Activated T-cell treated with anti-CD3 and anti-CD28 coated beads, Interleukin-2, amount 50 U/mL, for 48 hours (primary cell): ENCODE measurements around the gene KTN1.

Source experiments
- DNase-seq, 2 experiments: peaks; one replicate each; pipeline ENCODE4 v3.0.0-alpha.2; 2020

Gene KTN1

GRCh38 chr14:55688566-55688965 lies 108.6 kb downstream of the KTN1 start:
- no peak for DNase-seq

DNA sequence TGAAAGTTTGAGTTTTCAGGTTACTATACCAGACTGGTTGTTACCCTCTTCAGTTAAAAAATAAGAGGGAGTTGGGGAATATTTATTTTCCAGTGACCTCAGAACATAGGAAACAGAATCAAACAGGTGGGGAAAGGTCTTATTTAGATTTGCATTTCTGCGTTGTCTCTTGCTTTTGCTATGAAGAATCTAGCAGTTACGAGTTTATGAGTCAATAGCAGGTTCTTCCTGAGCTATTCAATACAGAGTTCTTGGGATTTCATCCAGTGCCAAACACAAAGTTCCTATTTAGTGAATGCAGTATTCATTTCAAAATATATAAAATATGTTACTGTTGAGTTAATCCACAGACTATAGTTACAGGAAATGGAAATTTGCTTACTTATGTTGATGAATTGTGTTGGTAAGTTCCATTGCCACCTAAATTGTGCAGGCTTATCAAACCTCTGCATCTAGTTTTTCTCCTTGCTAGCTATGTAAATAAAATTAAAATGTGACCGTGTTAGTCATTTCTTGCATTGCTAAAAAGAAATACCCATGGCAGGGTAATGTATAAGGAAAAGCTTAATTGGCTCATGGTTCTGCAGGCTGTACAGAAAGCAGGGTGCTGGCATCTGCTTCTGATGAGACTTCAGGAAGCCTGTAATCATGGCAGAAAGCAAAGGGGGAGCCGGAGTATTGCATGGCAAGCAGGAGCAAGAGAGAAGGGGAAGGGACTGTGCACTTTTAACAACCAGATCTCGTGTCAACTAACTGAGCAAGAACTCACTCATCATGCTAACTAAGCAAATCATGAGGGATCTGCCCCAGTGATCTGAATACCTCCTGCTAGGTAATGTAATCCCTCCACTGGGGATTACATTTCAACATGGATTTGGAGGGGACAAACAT lies 110.2 kb downstream of the KTN1 start:
- no peak for DNase-seq

DNA sequence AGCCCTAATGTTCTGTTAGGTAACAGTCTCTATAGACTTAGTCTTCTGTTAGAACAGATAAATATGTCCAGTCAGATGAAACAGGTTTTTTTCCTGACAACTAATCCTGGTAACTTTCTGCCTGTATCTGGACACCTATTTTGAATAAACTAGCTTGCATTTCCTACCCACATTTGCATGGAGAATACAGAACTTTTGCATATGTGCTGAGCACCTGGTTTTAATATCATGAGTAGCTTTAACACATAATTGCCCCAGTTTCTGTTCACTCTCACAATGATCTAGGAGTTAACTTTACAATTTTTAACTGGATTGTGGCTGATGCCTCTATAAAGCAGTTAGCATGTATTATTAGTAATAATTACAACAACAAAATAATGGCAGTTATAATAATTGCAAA lies 111.7 kb downstream of the KTN1 start:
- no peak for DNase-seq

DNA sequence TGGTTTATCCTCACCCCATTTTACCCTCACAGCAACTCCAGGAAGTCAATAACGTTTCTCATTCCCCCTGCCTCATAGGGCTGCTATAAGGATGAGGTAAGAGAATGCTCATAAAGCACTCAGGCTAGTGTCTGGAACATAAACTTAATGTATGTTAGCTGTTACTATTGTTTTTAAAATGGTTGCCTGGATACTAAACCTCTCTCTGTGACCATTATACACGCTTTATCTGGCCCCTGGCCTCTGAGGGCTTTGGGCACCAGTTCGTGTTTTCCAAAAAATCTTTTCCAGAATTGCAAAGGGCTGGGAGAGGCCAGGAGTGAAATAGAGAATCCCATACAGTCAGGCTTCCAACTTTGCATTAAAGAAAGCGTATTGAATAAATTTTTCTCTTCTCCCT lies 113.9 kb downstream of the KTN1 start:
- no peak for DNase-seq

- DNase-seq = no peak
These were observed 117.4 kb downstream of the KTN1 start for GRCh38 chr14:55697414-55697861.

- no peak for DNase-seq
These were observed 118.0 kb downstream of the KTN1 start for GRCh38 chr14:55698051-55698450.

GRCh38 chr14:55699131-55700057 lies 119.4 kb downstream of the KTN1 start:
- no peak for DNase-seq

DNA sequence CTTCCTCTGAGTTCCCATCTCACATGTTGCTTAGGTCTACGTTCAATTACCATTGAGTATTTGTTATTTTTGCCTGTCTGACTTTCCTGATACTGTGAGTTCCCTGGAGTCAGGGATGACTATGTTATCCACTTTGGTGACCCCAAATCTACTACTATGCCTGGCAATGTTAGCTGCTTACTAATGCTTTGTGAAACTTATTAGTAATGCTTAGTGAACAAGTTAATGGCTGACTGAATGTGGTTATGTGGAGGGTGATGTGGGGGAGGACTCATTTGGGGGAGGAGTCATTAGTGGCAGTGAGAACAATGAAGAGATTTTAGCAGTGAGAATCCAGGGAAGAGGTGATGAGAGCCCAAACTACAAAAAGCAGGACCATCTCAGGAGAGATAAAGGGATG lies 121.6 kb downstream of the KTN1 start:
- DNase-seq = no peak

- DNase-seq = no peak
These were observed 122.5 kb downstream of the KTN1 start for GRCh38 chr14:55702511-55702910.

GRCh38 chr14:55704654-55705053 lies 124.6 kb downstream of the KTN1 start:
- DNase-seq = no peak

- DNase-seq = no peak
These were observed 125.8 kb downstream of the KTN1 start for GRCh38 chr14:55705651-55706364.

DNA sequence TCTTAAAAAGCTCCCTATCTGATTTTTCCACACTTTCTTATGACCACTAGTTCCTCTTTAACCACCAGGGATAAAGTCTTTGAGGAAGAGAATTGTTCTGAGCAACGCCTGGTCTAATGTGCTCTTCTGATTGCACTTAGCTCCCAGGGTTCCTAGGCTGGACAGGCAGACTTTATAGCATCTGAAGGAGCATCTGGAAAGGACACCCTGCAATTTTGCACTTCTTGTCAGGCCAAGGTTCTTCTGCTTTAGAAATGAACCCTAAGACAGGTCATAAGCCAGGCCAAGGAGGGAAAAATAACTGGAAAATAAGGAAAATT lies 126.3 kb downstream of the KTN1 start:
- no peak for DNase-seq

- DNase-seq = no peak
These were observed 126.9 kb downstream of the KTN1 start for GRCh38 chr14:55706893-55707292.

GRCh38 chr14:55707365-55707804 lies 127.4 kb downstream of the KTN1 start:
- no peak for DNase-seq

DNA sequence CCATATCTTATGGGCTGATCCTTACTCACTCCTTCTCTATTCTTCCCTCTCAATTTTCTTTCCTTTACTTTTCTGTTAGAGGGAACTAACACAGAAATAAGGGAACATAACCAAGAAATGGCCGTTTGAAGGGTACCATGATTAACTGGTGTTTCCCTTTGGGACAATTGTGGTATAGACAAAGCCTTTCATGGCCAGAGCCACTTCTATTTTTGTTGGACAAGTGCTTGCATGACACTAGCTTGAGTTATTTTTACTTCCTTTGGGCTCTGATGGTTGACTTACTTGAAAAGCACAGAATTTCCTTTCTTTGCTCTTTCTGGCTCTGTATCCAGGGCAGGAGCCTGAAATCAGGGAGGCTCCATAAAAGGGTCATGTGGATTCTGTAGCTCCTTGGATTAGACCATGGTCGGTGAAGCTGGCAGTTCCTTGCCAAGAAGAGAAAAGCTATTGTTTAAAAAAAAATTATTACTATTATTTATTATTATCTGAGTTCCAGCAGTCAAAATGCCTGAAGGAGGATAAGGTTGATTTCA lies 130.6 kb downstream of the KTN1 start:
- DNase-seq = no peak

- no peak for DNase-seq
These were observed 131.3 kb downstream of the KTN1 start for GRCh38 chr14:55711175-55711811.

DNA sequence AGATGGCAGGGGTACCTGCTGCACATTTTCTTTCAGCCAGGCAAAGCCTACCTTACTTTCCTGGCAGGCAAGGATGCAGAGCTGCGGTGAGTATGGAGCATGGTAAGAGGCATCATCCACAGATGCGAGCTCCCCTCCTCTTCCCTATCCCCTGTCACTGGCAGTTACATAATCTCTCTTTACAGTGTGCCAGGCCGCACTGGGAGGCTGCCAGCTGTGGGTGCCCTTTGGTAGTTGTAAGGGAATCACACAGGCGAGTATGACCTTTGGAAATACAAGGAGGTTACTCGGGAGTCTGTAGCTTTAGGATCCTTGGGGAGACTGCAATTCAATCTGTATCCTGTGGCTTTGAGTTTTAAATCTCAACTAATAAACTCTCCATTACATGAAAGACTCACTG lies 132.5 kb downstream of the KTN1 start:
- no peak for DNase-seq

GRCh38 chr14:55713486-55713885 lies 133.5 kb downstream of the KTN1 start:
- no peak for DNase-seq

GRCh38 chr14:55715889-55716288 lies 135.9 kb downstream of the KTN1 start:
- no peak for DNase-seq

DNA sequence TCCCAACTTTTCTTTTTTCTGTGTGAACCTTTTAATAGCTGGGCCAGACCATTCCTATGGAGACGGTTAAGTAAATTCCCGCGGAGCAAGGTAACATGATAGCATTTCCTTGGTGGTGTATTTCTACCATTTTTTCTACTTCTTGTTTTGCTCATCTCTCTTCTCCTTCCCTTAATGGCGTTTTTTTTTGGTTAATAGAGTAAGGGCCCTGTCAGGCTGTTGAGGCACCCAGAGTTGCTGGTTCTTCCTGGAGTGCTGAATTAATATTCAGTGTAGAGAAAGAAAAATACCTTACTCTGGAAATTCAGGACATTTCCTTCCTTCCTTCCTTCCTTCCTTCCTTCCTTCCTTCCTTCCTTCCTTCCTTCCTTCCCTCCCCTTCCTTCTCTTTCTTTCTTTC lies 137.6 kb downstream of the KTN1 start:
- DNase-seq = no peak

DNA sequence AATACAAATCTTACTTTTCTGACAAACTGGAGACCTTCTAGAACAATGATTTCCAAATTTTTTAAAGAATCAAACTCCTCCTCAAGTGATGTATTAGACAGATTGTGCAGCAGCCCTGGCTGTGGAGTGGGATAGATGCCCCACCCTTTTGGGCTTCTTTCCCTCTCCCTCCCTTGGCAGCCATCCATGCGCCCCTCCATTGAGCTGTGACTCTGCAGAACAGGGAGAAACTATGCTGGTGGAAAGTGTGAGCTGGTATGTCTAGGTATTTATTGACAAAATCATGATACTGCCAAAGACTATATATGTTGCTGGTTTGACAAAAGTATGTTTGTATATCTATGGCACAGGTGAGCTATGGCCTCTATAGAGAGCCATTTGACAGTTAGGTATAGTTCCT lies 138.5 kb downstream of the KTN1 start:
- no peak for DNase-seq

GRCh38 chr14:55720796-55721195 lies 140.8 kb downstream of the KTN1 start:
- no peak for DNase-seq
